GM21515 (cell line): ENCODE results near the gene CEP72.
"Not testable (repeated sequence)": the region's sequence is repeated elsewhere in the genome, so short reads cannot be mapped to it uniquely, and the experiment has no call there.

ENCODE experiments used
- ATAC-seq: cut with Tn5 transposase; IDR thresholded peaks from one replicate; pipeline ENCODE4 v1.9.1; 2021; ENCODE audit not compliant: unreplicated experiment

Gene CEP72

DNA sequence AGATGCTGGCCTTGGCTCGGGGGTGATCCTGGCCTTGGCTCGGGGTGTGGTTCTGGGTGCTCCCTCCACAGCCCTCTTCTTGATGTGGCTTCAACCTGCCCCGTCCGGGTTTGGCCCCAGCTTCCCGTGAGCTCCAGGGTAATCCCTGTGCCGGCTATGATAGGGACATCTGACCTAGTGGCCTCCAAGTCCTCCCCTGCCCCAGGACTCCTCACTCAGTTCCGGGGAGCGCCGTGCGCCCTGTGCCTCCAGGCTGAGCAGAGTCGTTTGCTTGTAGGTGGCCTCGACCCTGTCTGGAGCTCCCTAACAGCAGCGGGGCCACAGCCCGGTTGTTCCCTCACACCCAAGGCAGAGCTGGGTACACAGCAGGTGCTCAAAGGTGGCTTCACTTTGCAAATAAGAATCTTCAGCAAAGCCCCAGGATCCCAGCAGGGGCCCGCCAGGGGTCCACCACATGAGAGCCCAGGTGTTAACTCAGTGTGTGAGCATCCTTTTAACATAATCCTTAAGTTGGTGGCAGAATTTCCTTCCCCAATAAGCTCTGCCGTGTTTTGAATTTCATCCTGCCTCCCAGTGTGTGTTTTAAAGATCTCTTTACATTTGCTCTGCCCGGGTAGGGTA, 32.3 kb upstream of the CEP72 start:
- no peak for ATAC-seq

DNA sequence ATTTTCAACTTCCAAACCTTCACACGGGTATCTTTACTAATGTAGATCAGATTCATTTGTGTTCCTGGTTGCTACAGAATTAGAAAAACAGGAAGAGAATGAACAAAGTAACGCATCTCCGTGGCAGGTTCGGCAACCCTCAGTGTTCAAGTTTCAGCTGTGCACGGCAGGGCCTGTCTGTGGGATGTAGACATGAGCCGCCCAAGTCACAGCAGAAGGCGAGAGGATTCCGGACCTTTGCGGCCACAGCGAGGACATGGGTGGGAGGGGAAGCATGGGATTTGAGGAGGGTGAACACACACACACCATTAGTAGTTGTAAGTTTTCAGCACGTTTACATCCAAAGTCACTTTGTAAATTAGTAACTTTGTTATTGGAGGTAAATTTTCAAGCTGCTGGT, 31.7 kb upstream of the CEP72 start:
- no peak for ATAC-seq

DNA sequence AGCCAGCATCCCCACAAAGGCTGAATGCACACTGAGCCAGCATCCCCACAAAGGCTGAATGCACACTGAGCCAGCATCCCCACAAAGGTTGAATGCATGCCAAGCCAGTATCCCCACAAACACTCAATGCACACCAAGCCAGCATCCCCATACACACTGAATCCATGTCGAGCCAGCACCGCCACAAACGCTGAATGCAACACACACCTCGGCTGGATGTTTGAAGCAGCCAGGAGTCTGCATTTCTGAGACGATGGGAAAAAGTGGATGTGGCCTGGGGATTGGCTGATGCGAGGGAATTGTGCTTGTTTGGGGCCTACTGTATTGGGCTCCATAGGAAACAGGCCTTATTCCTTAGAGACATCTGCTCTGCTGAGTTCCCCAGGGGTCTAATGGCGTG, 30.9 kb upstream of the CEP72 start:
- ATAC-seq, result no peak

DNA sequence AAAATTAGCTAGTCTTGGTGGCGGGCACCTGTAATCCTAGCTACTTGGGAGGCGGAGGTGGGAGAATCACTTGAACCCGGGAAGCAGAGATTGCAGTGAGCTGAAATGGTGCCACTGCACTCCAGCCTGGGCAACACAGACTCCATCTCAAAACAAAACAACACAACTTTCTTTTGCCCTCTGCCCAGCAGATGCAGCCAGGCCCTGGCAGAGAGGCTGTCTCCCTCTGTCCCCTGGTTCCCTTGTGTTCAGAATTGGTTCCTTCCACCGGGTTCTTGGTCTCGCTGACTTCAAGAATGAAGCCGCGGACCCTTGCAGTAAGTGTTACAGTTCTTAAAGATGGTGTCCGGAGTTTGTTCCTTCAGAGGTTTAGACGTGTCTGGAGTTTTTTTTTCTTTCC, 30.2 kb upstream of the CEP72 start:
- no peak for ATAC-seq

DNA sequence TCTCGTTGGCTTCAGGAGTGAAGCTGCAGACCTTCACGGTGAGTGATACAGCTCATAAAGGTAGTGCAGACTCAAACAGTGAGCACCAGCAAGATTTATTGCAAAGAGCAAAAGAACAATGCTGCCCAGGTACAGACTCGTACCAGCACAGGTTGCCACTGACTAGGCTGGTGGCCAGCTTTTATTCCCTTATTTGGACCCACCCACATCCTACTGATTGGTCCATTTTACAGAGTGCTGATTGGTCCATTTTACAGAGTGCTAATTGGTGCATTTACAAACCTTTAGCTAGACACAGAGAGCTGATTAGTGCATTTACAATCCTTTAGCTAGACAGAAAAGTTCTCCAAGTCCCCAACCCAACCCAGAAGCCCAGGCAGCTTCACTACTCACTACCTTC, 29.7 kb upstream of the CEP72 start:
- ATAC-seq, result not testable (repeated sequence)

DNA sequence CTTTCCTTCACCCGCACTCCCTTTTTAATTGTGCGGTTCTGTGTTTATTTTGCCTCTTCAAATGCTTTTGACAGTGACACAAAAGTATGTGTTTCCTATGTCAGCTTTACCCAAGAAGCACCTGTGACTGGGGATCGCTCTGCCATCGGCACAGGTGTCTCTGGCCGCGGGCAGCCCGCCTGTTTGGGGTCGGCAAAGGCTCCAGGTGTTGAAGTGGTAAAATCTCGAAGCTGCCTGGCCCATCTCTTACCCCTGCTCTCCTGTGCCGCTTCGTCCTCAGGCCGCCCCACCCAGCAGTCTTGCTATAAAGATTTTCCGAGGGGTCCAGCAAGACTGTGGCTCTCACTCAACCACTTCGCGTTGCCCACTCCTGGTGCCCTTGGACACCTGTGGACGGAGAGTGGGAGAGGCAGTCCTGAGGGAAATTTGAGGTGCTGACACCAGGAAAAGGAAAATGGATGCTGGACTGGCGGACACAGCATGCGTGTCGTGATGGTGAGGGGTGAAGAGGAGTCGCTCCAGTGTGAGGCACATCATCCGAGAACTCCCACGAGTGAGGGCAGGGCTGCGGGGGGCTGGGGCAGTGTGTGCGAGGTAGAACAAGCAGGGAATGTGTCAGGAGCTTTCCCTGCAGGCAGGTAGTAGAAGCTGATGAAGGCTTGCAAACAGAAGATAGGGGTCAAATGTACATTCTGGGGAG, 29.1 kb upstream of the CEP72 start:
- ATAC-seq, result no peak

DNA sequence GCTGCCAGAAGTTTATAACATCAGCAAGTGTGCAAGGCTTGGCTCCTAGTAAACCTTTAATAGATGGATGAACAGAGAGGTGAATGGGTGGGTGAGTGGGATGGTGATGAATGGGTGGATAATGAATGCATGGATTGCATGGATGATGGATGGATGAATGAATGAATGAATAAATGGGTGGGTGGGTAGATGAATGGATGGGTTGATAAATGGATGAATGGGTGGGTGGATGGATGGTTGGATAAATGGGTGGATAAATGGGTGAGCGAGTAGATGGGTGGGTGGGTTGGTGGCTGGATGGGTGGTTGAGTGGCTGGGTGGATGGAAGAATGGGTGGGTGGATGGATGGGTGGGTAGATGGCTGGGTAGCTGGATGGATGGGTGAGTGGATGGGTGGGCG, 28.5 kb upstream of the CEP72 start:
- ATAC-seq, result no peak

DNA sequence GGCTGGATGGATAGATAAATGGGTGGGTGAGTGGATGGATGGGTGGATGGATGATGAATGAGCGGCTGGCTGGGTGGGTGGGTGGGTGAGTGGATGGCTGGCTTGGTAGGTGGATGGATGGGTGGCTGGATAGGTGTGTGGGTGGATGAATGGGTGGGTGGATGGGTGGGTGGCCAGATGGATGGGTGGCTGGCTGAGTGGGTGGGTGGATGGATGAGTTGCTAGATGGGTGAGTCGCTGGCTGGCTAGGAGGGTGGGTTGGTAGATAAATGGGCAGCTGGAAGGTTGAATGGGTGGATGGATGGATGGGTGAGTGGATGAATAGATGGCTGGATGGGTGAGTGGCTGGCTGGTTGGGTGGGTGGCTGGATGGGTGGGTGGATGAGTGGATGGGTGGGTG, 27.9 kb upstream of the CEP72 start:
- ATAC-seq, result no peak

DNA sequence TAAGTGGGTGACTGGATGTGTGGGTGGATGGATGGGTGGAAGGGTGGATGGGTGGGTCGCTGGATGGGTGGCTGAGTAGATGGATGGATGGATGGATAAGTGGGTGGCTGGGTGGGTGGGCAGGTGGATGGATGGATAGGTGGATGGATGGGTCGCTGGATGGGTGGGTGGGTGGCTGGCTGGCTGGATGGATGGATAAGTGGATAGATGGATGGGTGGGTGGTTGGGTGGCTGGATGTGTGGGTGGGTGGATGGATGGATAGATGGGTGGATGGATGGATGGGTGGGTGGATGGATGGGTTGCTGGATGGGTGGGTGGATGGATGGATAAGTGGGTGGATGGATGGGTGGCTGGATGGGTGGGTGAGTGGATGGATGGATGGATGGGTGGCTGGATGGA, 27.3 kb upstream of the CEP72 start:
- ATAC-seq, result no peak

DNA sequence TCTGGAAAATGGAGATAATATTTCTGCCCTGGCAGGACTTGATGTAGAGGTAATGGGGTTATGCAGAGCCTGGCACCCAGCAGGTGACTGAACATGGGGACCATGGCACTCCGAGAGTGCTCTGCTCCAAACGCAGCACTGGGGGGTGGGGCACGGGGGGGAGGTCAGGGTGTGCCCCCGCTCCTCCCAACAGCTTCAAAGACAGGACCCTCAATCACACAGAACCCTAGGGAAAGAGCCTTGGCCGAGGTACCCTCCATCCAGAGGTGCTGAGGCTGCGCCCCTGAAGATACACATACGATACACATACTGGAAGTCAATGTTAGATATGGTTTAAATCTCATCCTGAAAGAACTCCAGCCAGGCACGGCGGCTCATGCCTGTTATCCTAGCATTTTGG, 26.6 kb upstream of the CEP72 start:
- ATAC-seq, result no peak

DNA sequence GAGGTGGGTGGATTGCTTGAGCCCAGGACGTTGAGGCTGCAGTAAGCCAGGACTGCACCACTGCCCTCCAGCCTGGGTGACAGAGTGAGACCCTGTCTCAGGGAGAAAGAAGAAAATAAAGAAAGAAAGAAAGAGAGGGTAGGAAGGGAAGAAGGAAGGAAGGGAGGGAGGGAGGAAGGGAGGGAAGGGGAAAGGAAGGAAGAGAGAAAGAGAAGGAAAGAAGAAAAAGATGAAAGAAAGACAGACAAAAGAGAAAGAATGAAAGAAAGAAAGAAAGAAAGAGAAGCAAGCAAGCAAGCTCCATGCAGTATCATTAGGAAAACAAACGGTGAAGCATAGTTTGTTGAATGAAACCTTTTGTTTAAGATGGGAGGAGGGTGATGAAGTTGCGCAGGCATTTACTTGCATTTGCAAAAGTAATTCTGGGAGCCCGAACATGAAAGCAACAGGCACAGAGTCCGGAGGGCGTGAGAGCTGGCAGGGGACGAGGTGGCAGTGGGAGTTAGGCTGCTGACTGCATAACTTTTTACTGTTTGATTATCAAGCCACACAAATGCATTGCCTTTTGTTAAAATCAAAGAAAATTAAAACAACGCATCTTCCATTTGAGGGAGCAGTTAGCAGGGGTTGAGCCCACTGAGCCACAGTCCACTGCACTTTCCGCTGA, 26.0 kb upstream of the CEP72 start:
- ATAC-seq, result no peak

DNA sequence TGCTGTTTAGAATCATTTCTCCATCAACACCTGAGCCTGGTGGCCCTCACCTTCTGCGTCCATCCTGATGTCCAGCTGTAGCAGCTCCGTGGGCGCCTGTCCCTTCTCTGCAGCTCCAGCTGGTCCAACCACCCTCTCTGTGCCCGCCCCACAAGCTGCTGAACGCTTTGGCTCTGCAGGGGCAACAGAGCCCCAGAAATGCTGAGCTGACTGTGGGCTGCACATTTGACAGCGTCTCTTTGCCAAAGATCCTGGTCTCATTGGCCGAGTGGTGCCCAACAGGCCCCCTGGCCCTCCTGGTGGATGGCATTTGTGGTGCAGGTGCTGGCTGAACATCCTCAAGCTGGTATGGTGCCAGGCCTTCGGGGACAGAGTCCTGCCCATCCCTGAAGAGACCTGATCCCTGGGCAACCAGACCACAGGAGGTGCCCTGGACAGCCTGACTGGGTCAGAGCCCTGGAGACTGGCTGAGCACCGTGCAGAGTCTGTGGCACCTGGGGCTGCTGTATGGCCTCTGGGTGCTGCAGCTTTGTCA, 25.3 kb upstream of the CEP72 start:
- ATAC-seq, result no peak

DNA sequence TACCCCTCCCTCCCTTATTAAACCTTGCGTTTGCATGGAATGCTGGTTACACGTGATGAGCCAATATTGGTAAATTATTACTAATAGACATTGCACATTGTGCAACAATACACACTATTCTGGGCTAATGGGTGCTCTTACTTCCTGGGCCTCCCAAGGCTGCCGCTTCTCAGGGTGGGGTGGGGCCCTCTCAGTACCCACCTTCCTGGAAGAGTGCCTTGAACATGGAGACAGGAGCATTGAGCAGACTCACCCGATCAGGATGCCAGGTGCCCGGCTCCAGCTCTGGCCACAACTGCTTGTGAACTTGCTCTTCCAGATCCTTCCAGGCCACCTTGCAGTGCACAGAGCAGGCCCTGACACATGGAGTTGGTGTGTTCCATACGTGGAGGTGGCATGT, 24.7 kb upstream of the CEP72 start:
- ATAC-seq, result no peak

DNA sequence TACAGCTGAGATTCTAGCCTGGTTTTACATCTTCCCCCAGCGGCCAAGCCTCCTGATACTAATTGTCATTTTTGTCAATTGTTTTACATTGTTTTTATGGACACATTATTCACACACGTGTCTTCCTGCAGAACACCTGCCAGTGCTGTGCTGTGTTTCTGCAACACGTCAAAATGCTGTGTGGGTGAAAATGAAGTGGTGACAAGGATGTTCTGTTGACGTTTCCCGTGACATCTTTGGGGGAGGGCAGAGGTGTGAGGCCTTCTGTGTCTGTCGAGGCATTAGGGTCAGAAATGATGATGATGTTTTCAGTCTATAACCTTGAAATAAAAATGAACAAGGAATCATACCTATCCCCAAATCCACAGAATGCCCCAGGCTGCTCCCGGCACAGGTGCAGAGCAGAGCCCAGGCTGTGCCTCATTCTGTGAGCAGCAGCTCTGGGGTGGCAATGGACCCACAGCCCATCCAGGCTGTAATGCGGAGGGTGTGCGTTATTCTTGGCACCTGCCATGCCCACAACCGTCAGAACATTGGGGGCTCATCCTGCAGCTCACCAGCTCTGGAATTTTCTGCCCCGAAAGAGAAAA, 23.6 kb upstream of the CEP72 start:
- ATAC-seq, result no peak

DNA sequence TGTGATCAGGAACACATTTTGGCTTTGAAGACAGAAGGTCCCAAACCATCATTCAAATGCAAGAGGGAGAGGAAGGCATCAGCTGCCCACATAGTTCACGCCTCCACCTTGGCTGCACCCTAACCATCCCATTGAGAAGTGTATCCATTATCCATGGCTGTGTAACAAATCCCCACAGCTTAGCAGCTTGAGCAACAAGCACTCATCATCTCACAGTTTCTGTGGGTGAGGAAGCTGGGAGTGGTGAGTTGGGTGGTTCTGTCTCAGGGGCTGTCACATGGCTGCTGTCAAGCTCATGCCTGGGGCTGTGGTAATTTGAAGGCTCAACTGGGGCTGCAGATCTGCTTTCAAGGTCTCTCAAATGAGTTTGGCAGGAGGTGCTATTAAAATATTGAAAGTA, 23.0 kb upstream of the CEP72 start:
- ATAC-seq, result no peak

DNA sequence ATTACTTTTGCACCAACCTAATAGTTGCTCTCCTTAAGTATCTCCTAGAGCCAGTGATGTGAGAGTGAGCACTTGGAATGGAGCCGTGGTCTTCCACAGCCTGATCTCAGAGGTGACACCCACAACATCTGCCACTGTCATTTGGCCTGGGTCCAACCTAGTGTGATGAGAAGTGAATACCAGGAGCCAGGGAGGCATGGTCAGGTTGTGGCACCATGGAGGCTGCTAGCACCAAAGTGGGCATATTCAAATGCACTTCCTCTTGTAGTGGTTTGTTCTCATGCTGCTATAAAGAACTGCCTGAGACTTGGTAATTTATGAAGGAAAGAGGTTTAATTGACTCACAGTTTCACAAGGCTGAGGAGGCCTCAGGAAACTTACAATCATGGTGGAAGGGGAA, 22.6 kb upstream of the CEP72 start:
- no peak for ATAC-seq

DNA sequence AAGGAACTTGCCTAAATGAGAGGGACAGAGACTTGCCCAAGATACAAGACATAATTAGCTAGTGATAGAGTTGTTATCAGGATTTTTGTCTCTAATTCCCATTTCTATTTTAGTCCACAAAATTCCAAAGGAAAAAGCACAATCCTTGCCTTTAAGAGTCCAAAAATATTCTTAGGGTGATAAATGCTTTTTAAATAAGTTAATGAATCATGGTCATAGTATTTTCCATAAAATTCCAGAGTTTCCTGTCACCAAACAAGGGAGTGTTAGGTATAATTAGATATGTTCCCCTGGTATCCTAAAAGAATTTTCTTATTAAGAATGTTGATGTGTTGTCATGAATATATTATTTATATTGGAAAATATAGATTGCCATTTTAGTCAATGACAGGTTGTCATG, 21.8 kb upstream of the CEP72 start:
- ATAC-seq, result no peak

DNA sequence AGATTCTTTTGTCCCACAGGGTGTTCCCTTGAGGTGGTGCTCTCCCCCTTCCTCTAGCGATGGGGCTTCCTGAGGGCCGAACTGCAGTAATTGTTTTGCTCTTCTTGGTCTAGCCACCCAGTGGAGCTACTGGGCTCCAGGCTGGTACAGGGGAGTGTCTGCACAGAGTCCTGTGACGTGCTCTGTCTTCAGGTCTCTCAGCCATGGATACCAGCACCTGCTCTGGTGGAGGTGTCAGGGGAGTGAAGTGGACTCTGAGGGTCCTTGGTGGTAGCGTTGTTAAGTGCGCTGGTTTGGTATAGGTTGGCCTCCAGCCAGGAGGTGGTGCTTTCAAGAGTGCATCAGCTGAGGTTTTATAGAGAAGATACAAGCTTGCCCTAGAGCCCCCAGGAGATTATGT, 20.4 kb upstream of the CEP72 start:
- ATAC-seq, result no peak

DNA sequence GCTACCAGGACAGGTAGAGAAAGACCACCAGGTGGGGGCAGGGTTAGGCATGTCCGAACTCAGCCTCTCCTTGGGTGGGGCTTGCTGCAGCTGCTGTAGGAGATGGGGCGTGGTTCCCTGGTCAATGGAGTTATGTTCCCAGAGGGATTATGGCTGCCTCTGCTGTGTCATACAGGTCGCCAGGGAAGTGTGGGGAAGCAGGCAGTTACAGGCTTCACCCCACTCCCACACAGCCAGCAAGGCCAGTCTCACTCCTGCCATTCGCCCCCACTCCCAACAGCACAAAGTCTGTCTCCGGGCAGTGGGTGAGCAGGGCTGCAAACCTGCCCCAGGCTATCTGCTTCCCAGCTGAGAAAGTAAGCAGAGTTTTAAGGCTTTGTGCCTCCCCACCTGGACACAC, 20.0 kb upstream of the CEP72 start:
- no peak for ATAC-seq

DNA sequence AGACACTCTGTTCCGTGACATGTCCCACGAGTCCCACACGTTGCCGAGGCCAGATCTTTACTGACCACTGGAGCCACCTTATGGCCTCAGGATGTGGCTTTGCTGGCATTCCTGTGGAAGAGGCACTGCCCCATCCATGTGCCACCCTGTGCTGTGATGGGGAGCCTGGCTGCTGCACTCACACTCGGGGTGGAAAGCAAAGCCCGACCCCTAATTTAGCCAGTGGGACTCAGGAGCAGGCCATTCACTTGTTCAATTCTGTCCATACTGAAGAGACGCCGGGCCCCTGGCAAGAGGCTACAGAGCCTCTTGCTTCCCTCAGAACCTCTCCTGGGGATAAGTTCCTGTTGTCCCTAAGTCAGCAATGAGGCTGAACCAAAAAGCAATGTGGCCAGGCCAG, 18.6 kb upstream of the CEP72 start:
- no peak for ATAC-seq

DNA sequence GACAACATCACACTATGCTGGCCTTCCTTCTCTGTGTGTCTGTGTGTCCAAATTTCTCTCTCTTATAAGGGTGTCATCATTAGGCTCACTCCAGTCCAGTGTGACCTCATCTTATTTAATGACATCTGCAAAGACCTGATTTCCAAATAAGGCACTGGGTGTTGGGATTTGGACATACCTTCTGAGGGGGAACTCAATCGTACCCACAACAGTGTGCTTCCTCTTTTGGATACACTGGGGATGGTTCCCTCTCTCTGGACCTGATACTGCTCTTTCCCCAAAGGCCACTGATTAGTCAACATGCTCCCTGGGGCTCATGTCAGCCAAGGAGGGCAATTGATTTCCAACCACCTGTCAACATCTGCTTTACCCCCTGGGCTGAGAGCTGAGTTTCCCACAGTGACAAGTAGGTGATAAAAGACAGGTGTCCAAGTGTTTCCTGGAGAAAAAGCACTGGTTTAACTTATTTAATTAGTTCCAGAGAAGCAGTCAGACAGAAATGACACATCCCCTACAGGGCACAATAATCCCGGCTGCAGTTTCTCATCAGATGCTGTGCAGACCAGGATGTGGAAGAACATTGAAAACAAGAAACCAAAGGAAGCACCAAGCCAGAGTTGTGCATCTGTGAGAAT, 17.8 kb upstream of the CEP72 start:
- ATAC-seq, result no peak
